Neuronal stem cell (in vitro differentiated cells): Measurements from ENCODE around the gene ARHGEF4.
A peak's percentile ranks its signal among the peaks of the same experiment; 100 is the strongest.

Source experiments
- DNase-seq: peaks from one replicate; pipeline ENCODE4 v3.0.0-alpha.2; 2013; ENCODE audit warnings: low spot score
- H2AFZ ChIP-seq: one replicate; pipeline ENCODE4 v1.6.1; 2013; ENCODE audit warnings: mild to moderate bottlenecking, low read length, inconsistent platforms
- H2AK5ac ChIP-seq: 2 replicates; pipeline ENCODE4 v1.6.1; 2013; ENCODE audit warnings: low read depth, mild to moderate bottlenecking, inconsistent platforms, low read length, moderate library complexity, mixed read lengths
- H2BK120ac ChIP-seq: 2 replicates; pipeline ENCODE4 v1.6.1; 2013; ENCODE audit warnings: low read depth, mild to moderate bottlenecking, inconsistent platforms, low read length, moderate library complexity, mixed read lengths
- H2BK12ac ChIP-seq: one replicate; pipeline ENCODE4 v1.6.1; 2013; ENCODE audit warnings: low read length, inconsistent platforms
- H2BK15ac ChIP-seq: 2 replicates; pipeline ENCODE4 v1.6.1; 2013; ENCODE audit warnings: mild to moderate bottlenecking, low read length, inconsistent platforms, mixed read lengths
- H2BK5ac ChIP-seq: one replicate; pipeline ENCODE4 v1.6.1; 2013; ENCODE audit warnings: inconsistent platforms, mild to moderate bottlenecking, low read length, moderate library complexity
- H3K14ac ChIP-seq: one replicate; pipeline ENCODE4 v1.6.1; 2013; ENCODE audit warnings: low read length, inconsistent platforms
- H3K18ac ChIP-seq: 2 replicates; pipeline ENCODE4 v1.6.1; 2013; ENCODE audit warnings: low read length, inconsistent platforms
- H3K23ac ChIP-seq: 2 replicates; pipeline ENCODE4 v1.6.1; 2013; ENCODE audit warnings: low read depth, mild to moderate bottlenecking, mixed read lengths, low read length, inconsistent platforms; ENCODE audit not compliant: poor library complexity
- H3K27ac ChIP-seq: replicated peaks from 3 replicates; pipeline ENCODE4 v1.5.1; 2013; ENCODE audit warnings: low read length, inconsistent platforms
- H3K27me3 ChIP-seq, 3 experiments: 2 replicates each; pipeline ENCODE4 v1.6.1; 2013; ENCODE audit warnings: low read length in 3 of 3, mild to moderate bottlenecking in 2 of 3, inconsistent platforms in 1 of 3, low read depth in 1 of 3, mixed read lengths in 1 of 3, moderate library complexity in 1 of 3; ENCODE audit not compliant: control insufficient read depth in 3 of 3, insufficient read depth in 3 of 3
- H3K36me3 ChIP-seq, 2 donors: replicated peaks in 1 of 2; 2 replicates each; pipeline ENCODE4 v1.6.1; 2013; ENCODE audit warnings: low read length in 2 of 2; ENCODE audit not compliant: control insufficient read depth in 2 of 2, insufficient read depth in 2 of 2
- H3K4ac ChIP-seq: 2 replicates; pipeline ENCODE4 v1.6.1; 2013; ENCODE audit warnings: inconsistent platforms, mild to moderate bottlenecking, low read length, moderate library complexity
- H3K4me1 ChIP-seq, 2 donors: 1 replicate in 1 of 2; 2 replicates in 1 of 2; pipeline ENCODE4 v1.6.1; 2013; ENCODE audit warnings: low read length in 2 of 2, low read depth in 1 of 2; ENCODE audit not compliant: control insufficient read depth in 2 of 2, insufficient read depth in 1 of 2
- H3K4me2 ChIP-seq: one replicate; pipeline ENCODE4 v1.6.1; 2013; ENCODE audit warnings: mild to moderate bottlenecking, low read length, inconsistent platforms; ENCODE audit not compliant: insufficient read depth, poor library complexity, severe bottlenecking
- H3K4me3 ChIP-seq, 2 donors: 2 replicates each; pipeline ENCODE4 v1.5.1; 2013; ENCODE audit warnings: low read length in 2 of 2, mild to moderate bottlenecking in 2 of 2, inconsistent platforms in 1 of 2, moderate library complexity in 1 of 2
- H3K79me1 ChIP-seq: one replicate; pipeline ENCODE4 v1.6.1; 2013; ENCODE audit warnings: low read depth, mild to moderate bottlenecking, inconsistent platforms, low read length, moderate library complexity
- H3K9ac ChIP-seq: one replicate; pipeline ENCODE4 v1.6.1; 2013; ENCODE audit warnings: mild to moderate bottlenecking, low read depth, low read length, inconsistent platforms; ENCODE audit not compliant: poor library complexity
- H3K9me3 ChIP-seq, 2 donors: replicated peaks in 1 of 2; 2 replicates each; pipeline versions ENCODE3 to v1.6.1; 2013; ENCODE audit warnings: low read length in 2 of 2, mild to moderate bottlenecking in 2 of 2, inconsistent platforms in 1 of 2, low read depth in 1 of 2, mixed read lengths in 1 of 2, moderate library complexity in 1 of 2; ENCODE audit not compliant: control insufficient read depth in 2 of 2, insufficient read depth in 1 of 2
- H4K8ac ChIP-seq: one replicate; pipeline ENCODE4 v1.6.1; 2013; ENCODE audit warnings: low read depth, mild to moderate bottlenecking, inconsistent platforms, low read length, moderate library complexity
- H4K91ac ChIP-seq: one replicate; pipeline ENCODE4 v1.6.1; 2013; ENCODE audit warnings: low read length, low read depth, mild to moderate bottlenecking, inconsistent platforms; ENCODE audit not compliant: poor library complexity
- WGBS, 2 donors: extraction: QIAGEN DNeasy Blood & Tissue Kit; methylation state at CpG; one replicate each; pipeline ENCODE4 v1.1.7; 2013; ENCODE audit warnings: missing lambda C conversion rate in 2 of 2, mixed read lengths in 1 of 2; ENCODE audit not compliant: insufficient read length in 2 of 2, insufficient replicate concordance in 1 of 2; ENCODE audit errors: extremely low coverage in 2 of 2; 5-methylcytosine and 5-hydroxymethylcytosine counted together

Gene ARHGEF4

DNA sequence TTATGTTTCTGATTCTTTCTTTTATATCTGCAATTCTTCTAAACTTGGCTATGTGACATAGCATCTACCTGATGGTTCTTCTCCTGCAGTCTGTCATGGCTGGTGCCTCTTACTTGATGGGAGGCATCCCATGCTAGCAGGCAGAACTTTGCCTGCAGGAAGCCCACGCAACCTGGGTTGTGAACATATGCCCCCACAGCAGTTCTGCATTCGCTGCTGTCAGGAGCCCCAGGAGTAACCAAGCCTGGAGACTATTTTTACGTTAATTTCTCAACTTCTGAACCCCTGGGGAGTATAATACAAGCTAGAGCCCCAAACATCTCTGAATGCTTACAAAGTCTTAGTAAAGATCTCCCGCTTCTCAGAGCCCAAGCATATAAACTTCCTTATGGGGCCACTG is 244.5 kb downstream of the ARHGEF4 start:
- Histone ChIP-seq H2BK15ac (no peak overlapping the region), H3K9ac (no peak overlapping the region), H3K4me3 (no peak overlapping the region), H2AFZ (no peak overlapping the region), H3K27ac (no peak overlapping the region), H3K79me1 (peaks cover 6% of the 10 kb centered on the region), H3K14ac (no peak overlapping the region), H2AK5ac (no peak overlapping the region), H4K91ac (no peak overlapping the region), H2BK12ac (no peak overlapping the region), H3K9me3 (peaks cover 0 to 6% of the 10 kb centered on the region in 2 donors), H2BK5ac (no peak overlapping the region), H4K8ac (no peak overlapping the region), H3K18ac (no peak overlapping the region), H3K4me2 (no peak overlapping the region), H3K4me1 (no peaks in the 10 kb centered on the region), H3K23ac (no peak overlapping the region), H3K27me3 (no peaks in the 10 kb centered on the region), H3K4ac (no peak overlapping the region), H3K36me3 (peaks cover 33 to 97% of the 10 kb centered on the region in 2 donors), H2BK120ac (no peak overlapping the region)
- no CpG with 5 or more reads among the region's 4 CpGs for WGBS, 2 donors
- no peak for DNase-seq

DNA sequence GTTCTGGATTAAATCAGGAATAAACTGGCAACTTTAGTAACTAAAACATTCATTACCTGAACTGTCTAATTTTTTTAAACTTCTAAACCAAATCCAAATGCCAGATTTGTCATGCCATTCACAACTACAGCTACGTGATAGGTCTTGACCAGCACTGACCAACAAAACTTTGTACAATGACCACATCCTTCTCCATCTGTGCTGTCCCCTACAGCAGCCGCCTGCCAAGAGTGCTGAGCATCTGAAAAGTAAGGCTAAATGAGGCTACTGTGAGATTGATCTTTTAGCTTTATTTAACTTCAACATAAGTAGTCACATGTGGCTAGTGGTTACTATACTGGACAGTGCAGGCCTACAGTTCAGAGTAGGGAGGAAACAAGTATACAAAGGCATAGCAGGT is 248.9 kb downstream of the ARHGEF4 start:
- no CpG with 5 or more reads among the region's 2 CpGs for WGBS, 2 donors
- Histone ChIP-seq H2BK120ac (no peak overlapping the region), H4K8ac (no peak overlapping the region), H3K9ac (no peak overlapping the region), H2BK12ac (no peak overlapping the region), H3K27me3 (no peaks in the 10 kb centered on the region), H3K14ac (no peak overlapping the region), H3K4me3 (no peak overlapping the region), H2AFZ (no peak overlapping the region), H3K4me2 (no peak overlapping the region), H2AK5ac (no peak overlapping the region), H3K79me1 (peaks cover 10% of the 10 kb centered on the region), H3K18ac (no peak overlapping the region), H2BK5ac (no peak overlapping the region), H3K4me1 (no peaks in the 10 kb centered on the region), H3K4ac (no peak overlapping the region), H3K27ac (no peak overlapping the region), H3K23ac (no peak overlapping the region), H2BK15ac (no peak overlapping the region), H4K91ac (no peak overlapping the region), H3K9me3 (peaks cover 0 to 9% of the 10 kb centered on the region in 2 donors), H3K36me3 (peaks cover 29 to 91% of the 10 kb centered on the region in 2 donors)
- DNase-seq: no peak

DNA sequence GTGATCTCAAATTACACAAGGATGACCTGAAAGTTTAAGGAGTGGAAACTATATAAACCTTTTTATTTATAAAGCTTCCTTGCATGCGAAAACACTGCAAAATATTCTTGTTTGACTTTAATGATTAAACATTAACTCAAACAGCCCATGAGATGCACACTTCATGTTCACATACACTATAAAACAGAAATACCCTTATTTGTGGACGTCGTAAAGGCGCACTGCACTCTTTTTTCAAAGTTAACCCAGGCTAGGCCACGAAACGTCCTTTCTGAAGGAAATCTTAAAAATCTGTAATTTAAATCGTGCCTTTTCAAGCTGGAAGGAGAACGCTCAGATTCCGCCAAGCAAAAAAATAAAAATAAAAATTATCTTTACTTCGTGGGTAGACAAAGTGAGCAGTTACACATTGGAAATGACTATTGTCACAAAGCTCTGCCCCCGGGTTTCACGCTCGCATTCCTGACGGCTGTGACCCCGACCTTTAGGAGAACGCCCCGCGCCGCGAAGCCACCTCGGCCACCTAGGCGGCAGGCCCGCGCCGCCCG is 255.8 kb downstream of the ARHGEF4 start:
- Histone ChIP-seq H3K27ac (peak overlapping the region; percentile 99), H3K36me3 (peaks cover 6 to 42% of the 10 kb centered on the region in 2 donors), H3K4ac (no peak overlapping the region), H3K4me2 (no peak overlapping the region), H2BK5ac (peak overlapping the region; percentile 99), H2BK120ac (no peak overlapping the region), H2AFZ (peak overlapping the region; percentile 93), H3K9me3 (peaks cover 0 to 2% of the 10 kb centered on the region in 2 donors), H3K79me1 (peaks cover 4% of the 10 kb centered on the region), H2BK15ac (no peak overlapping the region), H2AK5ac (no peak overlapping the region), H4K91ac (no peak overlapping the region), H3K14ac (no peak overlapping the region), H3K18ac (peak overlapping the region; percentile 93), H3K9ac (peak overlapping the region; percentile 98), H3K23ac (peak overlapping the region; percentile 100), H2BK12ac (no peak overlapping the region), H4K8ac (no peak overlapping the region), H3K27me3 (no peaks in the 10 kb centered on the region), H3K4me3 (peak overlapping the region; percentile 59 to 100), H3K4me1 (no peaks in the 10 kb centered on the region)
- no CpG with 5 or more reads among the region's 26 CpGs for WGBS, 2 donors
- no peak for DNase-seq

DNA sequence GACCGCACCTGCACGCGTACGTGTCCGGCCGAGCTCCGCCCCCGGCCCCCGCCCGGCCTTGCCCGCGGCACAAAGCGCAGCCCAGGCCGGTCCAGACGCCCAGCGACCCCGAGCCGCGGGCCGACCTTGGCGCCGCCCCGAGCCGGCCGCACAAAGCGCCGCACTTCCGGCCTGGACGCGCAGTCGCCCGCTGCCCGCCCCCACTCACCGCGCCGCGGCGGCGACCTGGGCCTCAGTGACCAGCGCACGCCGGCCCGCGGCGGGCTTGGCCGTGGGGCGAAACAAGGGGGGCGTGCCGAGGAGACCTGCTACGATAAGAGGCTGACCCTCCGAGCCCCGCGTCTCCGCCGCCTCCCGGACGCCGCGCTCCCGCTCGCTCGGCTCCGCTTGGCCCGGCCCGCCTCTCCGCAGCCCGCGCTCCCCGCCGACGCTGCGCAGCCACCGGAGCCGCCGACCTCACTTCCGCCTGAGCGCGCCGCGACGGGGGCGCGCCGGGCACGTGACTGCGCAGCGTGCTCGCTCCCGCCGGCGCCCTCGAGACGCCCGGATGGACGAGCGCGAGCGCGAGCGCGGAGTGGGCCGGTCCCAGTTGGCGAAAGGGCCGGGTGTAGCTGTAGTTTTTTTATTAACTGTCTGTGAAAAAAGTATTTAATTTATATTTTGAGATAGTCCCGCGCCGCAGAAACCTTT is 256.4 kb downstream of the ARHGEF4 start, which contains the start of gene FAM168B:
Gene FAM168B (minus strand): TSS at position 455 of the 690 bp plus-strand sequence. CDS start 10,814 bp downstream, outside the sequence.
- Histone ChIP-seq H4K8ac (no peak within 1 kb of the TSS), H3K9me3 (no peaks in the 10 kb centered on the region), H4K91ac (no peak within 1 kb of the TSS), H3K79me1 (peaks cover under 1% of the 10 kb centered on the region), H2BK120ac (peak within 1 kb of the TSS; percentile 96), H2BK5ac (peak within 1 kb of the TSS; percentile 99), H2AFZ (peak within 1 kb of the TSS; percentile 93), H3K27me3 (no peaks in the 10 kb centered on the region), H3K27ac (peak within 1 kb of the TSS; percentile 99), H3K18ac (peak within 1 kb of the TSS; percentile 98), H3K14ac (peak within 1 kb of the TSS; percentile 94), H3K4ac (no peak within 1 kb of the TSS), H2BK15ac (no peak within 1 kb of the TSS), H3K4me2 (peak within 1 kb of the TSS; percentile 43), H3K36me3 (peaks cover 3 to 36% of the 10 kb centered on the region in 2 donors), H3K4me3 (peak within 1 kb of the TSS; percentile 59 to 100), H3K4me1 (no peaks in the 10 kb centered on the region), H2AK5ac (no peak within 1 kb of the TSS), H3K23ac (peak within 1 kb of the TSS; percentile 100), H3K9ac (peak within 1 kb of the TSS; percentile 98), H2BK12ac (no peak within 1 kb of the TSS)
- peak; percentile 89 for DNase-seq
- no CpG with 5 or more reads among the region's 107 CpGs for WGBS, 2 donors
